ENCODE results near the gene ENKD1.

Gene ENKD1

GRCh38 chr16:67701420-67701819 lies 34.9 kb upstream of the ENKD1 start:
- no peak overlapping the region for H3K18ac ChIP-seq (ENCODE audit: low read depth in 1 of 2, low read length in 2 of 2)
- H3K9ac ChIP-seq (ENCODE audit: low read length), result no peak overlapping the region
- H3K27me3 ChIP-seq (ENCODE audit: control insufficient read depth in 1 of 2, insufficient read depth in 1 of 2, low read length in 2 of 2), result no peaks in the 10 kb centered on the region
- 86% methylated on average over 1 of the region's 1 CpG for WGBS
- H3K4me3 ChIP-seq (ENCODE audit: insufficient read depth in 1 of 2, low read depth in 1 of 2, low read length in 2 of 2), result no peak overlapping the region
- H3K9me3 ChIP-seq (ENCODE audit: control insufficient read depth, low read length), result no peaks in the 10 kb centered on the region
- no peak overlapping the region for H3K4me2 ChIP-seq (ENCODE audit: low read length, poor library complexity, severe bottlenecking)
- no peak overlapping the region for H3K14ac ChIP-seq (ENCODE audit: low read length in 2 of 2)
- H3K79me1 ChIP-seq (replicated peaks; ENCODE audit: low read length, poor library complexity, severe bottlenecking), result peaks cover 27% of the 10 kb centered on the region
- no peak overlapping the region for H3K27ac ChIP-seq (ENCODE audit: low read length, poor library complexity, severe bottlenecking)
- H2AK5ac ChIP-seq (ENCODE audit: low read length, severe bottlenecking), result no peak overlapping the region
- no peak overlapping the region for H4K8ac ChIP-seq (ENCODE audit: low read length)
- H2BK5ac ChIP-seq (ENCODE audit: low read depth, low read length, poor library complexity, severe bottlenecking), result no peak overlapping the region
- H2BK12ac ChIP-seq (ENCODE audit: low read length in 2 of 2), result no peak overlapping the region
- H3K4me1 ChIP-seq (ENCODE audit: control insufficient read depth, insufficient read depth, low read depth, low read length), result no peaks in the 10 kb centered on the region
- no peak overlapping the region for H3K23ac ChIP-seq (ENCODE audit: low read length in 2 of 2)
- peaks cover 15 to 22% of the 10 kb centered on the region in 2 experiments for H3K36me3 ChIP-seq (ENCODE audit: control insufficient read depth in 1 of 2, insufficient read depth in 2 of 2, low read depth in 1 of 2, low read length in 2 of 2)
- no peak overlapping the region for H4K91ac ChIP-seq (ENCODE audit: low read length)
- H2BK120ac ChIP-seq (ENCODE audit: low read depth, low read length), result no peak overlapping the region
- H2AFZ ChIP-seq (ENCODE audit: low read depth, low read length), result no peak overlapping the region
- H2BK15ac ChIP-seq (ENCODE audit: low read depth, poor library complexity, severe bottlenecking), result no peak overlapping the region
- H3K4ac ChIP-seq (ENCODE audit: low read depth in 1 of 2, low read length in 2 of 2), result no peak overlapping the region
- no peak for DNase-seq

GRCh38 chr16:67699265-67699664 lies 32.7 kb upstream of the ENKD1 start:
- Histone ChIP-seq H3K9ac (ENCODE audit: low read length) (no peak overlapping the region), H2BK15ac (ENCODE audit: low read depth, poor library complexity, severe bottlenecking) (no peak overlapping the region), H3K4me2 (ENCODE audit: low read length, poor library complexity, severe bottlenecking) (no peak overlapping the region), H4K8ac (ENCODE audit: low read length) (no peak overlapping the region), H4K91ac (ENCODE audit: low read length) (no peak overlapping the region), H2BK120ac (ENCODE audit: low read depth, low read length) (no peak overlapping the region), H3K4ac (ENCODE audit: low read depth in 1 of 2, low read length in 2 of 2) (no peak overlapping the region), H3K36me3 (ENCODE audit: control insufficient read depth in 1 of 2, insufficient read depth in 2 of 2, low read depth in 1 of 2, low read length in 2 of 2) (peaks cover 15 to 18% of the 10 kb centered on the region in 2 experiments), H3K14ac (ENCODE audit: low read length in 2 of 2) (no peak overlapping the region), H2BK5ac (ENCODE audit: low read depth, low read length, poor library complexity, severe bottlenecking) (no peak overlapping the region), H2BK12ac (ENCODE audit: low read length in 2 of 2) (no peak overlapping the region), H2AFZ (ENCODE audit: low read depth, low read length) (no peak overlapping the region), H3K23ac (ENCODE audit: low read length in 2 of 2) (no peak overlapping the region), H3K79me1 (replicated peaks; ENCODE audit: low read length, poor library complexity, severe bottlenecking) (peaks cover 27% of the 10 kb centered on the region), H2AK5ac (ENCODE audit: low read length, severe bottlenecking) (no peak overlapping the region), H3K4me3 (ENCODE audit: insufficient read depth in 1 of 2, low read depth in 1 of 2, low read length in 2 of 2) (no peak overlapping the region), H3K18ac (ENCODE audit: low read depth in 1 of 2, low read length in 2 of 2) (no peak overlapping the region), H3K9me3 (ENCODE audit: control insufficient read depth, low read length) (no peaks in the 10 kb centered on the region), H3K4me1 (ENCODE audit: control insufficient read depth, insufficient read depth, low read depth, low read length) (no peaks in the 10 kb centered on the region), H3K27me3 (ENCODE audit: control insufficient read depth in 1 of 2, insufficient read depth in 1 of 2, low read length in 2 of 2) (no peaks in the 10 kb centered on the region), H3K27ac (ENCODE audit: low read length, poor library complexity, severe bottlenecking) (no peak overlapping the region)
- no peak for DNase-seq
- WGBS, result 99% methylated on average over 7 of the region's 7 CpGs

- no peak overlapping the region for H3K9ac ChIP-seq (ENCODE audit: low read length)
- 100% methylated on average over 4 of the region's 4 CpGs for WGBS
These were observed 31.1 kb upstream of the ENKD1 start for GRCh38 chr16:67697422-67698185.

GRCh38 chr16:67694611-67695010 lies 28.1 kb upstream of the ENKD1 start:
- Histone ChIP-seq H2BK15ac (ENCODE audit: low read depth, poor library complexity, severe bottlenecking) (no peak overlapping the region), H4K8ac (ENCODE audit: low read length) (no peak overlapping the region), H3K23ac (ENCODE audit: low read length in 2 of 2) (no peak overlapping the region), H3K27ac (ENCODE audit: low read length, poor library complexity, severe bottlenecking) (no peak overlapping the region), H3K79me1 (replicated peaks; ENCODE audit: low read length, poor library complexity, severe bottlenecking) (peaks cover 33% of the 10 kb centered on the region), H3K14ac (ENCODE audit: low read length in 2 of 2) (no peak overlapping the region), H3K36me3 (ENCODE audit: control insufficient read depth in 1 of 2, insufficient read depth in 2 of 2, low read depth in 1 of 2, low read length in 2 of 2) (peaks cover 11 to 18% of the 10 kb centered on the region in 2 experiments), H2BK12ac (ENCODE audit: low read length in 2 of 2) (no peak overlapping the region), H3K4ac (ENCODE audit: low read depth in 1 of 2, low read length in 2 of 2) (no peak overlapping the region), H3K4me2 (ENCODE audit: low read length, poor library complexity, severe bottlenecking) (no peak overlapping the region), H4K91ac (ENCODE audit: low read length) (no peak overlapping the region), H3K4me3 (ENCODE audit: insufficient read depth in 1 of 2, low read depth in 1 of 2, low read length in 2 of 2) (no peak overlapping the region), H2BK5ac (ENCODE audit: low read depth, low read length, poor library complexity, severe bottlenecking) (no peak overlapping the region), H3K9ac (ENCODE audit: low read length) (no peak overlapping the region), H2AK5ac (ENCODE audit: low read length, severe bottlenecking) (no peak overlapping the region), H3K18ac (ENCODE audit: low read depth in 1 of 2, low read length in 2 of 2) (no peak overlapping the region), H3K4me1 (ENCODE audit: control insufficient read depth, insufficient read depth, low read depth, low read length) (no peaks in the 10 kb centered on the region), H2BK120ac (ENCODE audit: low read depth, low read length) (no peak overlapping the region), H3K9me3 (ENCODE audit: control insufficient read depth, low read length) (no peaks in the 10 kb centered on the region), H2AFZ (ENCODE audit: low read depth, low read length) (no peak overlapping the region), H3K27me3 (ENCODE audit: control insufficient read depth in 1 of 2, insufficient read depth in 1 of 2, low read length in 2 of 2) (no peaks in the 10 kb centered on the region)
- DNase-seq, result no peak
- WGBS, result 96% methylated on average over 2 of the region's 2 CpGs

More at GRCh38 chr16:67697422-67698185, 31.1 kb upstream of the ENKD1 start:
- H2BK12ac ChIP-seq (ENCODE audit: low read length in 2 of 2), result no peak overlapping the region
- no peak overlapping the region for H4K8ac ChIP-seq (ENCODE audit: low read length)
- H2BK5ac ChIP-seq (ENCODE audit: low read depth, low read length, poor library complexity, severe bottlenecking), result no peak overlapping the region
- H3K9me3 ChIP-seq (ENCODE audit: control insufficient read depth, low read length), result no peaks in the 10 kb centered on the region
- H2BK15ac ChIP-seq (ENCODE audit: low read depth, poor library complexity, severe bottlenecking), result no peak overlapping the region
- H4K91ac ChIP-seq (ENCODE audit: low read length), result no peak overlapping the region
- no peak overlapping the region for H3K14ac ChIP-seq (ENCODE audit: low read length in 2 of 2)
- H3K18ac ChIP-seq (ENCODE audit: low read depth in 1 of 2, low read length in 2 of 2), result no peak overlapping the region
- no peak overlapping the region for H3K23ac ChIP-seq (ENCODE audit: low read length in 2 of 2)
- no peak overlapping the region for H2AFZ ChIP-seq (ENCODE audit: low read depth, low read length)
- no peak overlapping the region for H3K4me2 ChIP-seq (ENCODE audit: low read length, poor library complexity, severe bottlenecking)
- no peak overlapping the region for H3K4me3 ChIP-seq (ENCODE audit: insufficient read depth in 1 of 2, low read depth in 1 of 2, low read length in 2 of 2)
- H2BK120ac ChIP-seq (ENCODE audit: low read depth, low read length), result no peak overlapping the region
- no peaks in the 10 kb centered on the region for H3K27me3 ChIP-seq (ENCODE audit: control insufficient read depth in 1 of 2, insufficient read depth in 1 of 2, low read length in 2 of 2)
- H3K4me1 ChIP-seq (ENCODE audit: control insufficient read depth, insufficient read depth, low read depth, low read length), result no peaks in the 10 kb centered on the region
- no peak overlapping the region for H2AK5ac ChIP-seq (ENCODE audit: low read length, severe bottlenecking)
- H3K27ac ChIP-seq (ENCODE audit: low read length, poor library complexity, severe bottlenecking), result no peak overlapping the region
- no peak for DNase-seq
- peaks cover 35% of the 10 kb centered on the region for H3K79me1 ChIP-seq (replicated peaks; ENCODE audit: low read length, poor library complexity, severe bottlenecking)
- H3K4ac ChIP-seq (ENCODE audit: low read depth in 1 of 2, low read length in 2 of 2), result no peak overlapping the region
- H3K36me3 ChIP-seq (ENCODE audit: control insufficient read depth in 1 of 2, insufficient read depth in 2 of 2, low read depth in 1 of 2, low read length in 2 of 2), result peaks cover 15 to 18% of the 10 kb centered on the region in 2 experiments

Measured in mesenchymal stem cell (in vitro differentiated cells and primary cell).